Muscle layer of duodenum (tissue), 2 donors: ENCODE data around the gene CDC7.

ENCODE experiments used
- H3K27ac ChIP-seq: one replicate; pipeline ENCODE4 v1.7.0; 2013; ENCODE audit warnings: mild to moderate bottlenecking, low read length
- H3K27me3 ChIP-seq: one replicate; pipeline ENCODE4 v1.7.0; 2013; ENCODE audit warnings: low read depth, mild to moderate bottlenecking, control low read depth, low read length
- H3K36me3 ChIP-seq, 2 donors: one replicate each; pipeline ENCODE4 v1.7.0; 2013; ENCODE audit warnings: low read length in 2 of 2, control low read depth in 1 of 2, mild to moderate bottlenecking in 1 of 2; ENCODE audit not compliant: insufficient read depth in 2 of 2, control insufficient read depth in 1 of 2
- H3K4me1 ChIP-seq, 2 donors: one replicate each; pipeline ENCODE4 v1.7.0; 2013; ENCODE audit warnings: low read length in 2 of 2, mild to moderate bottlenecking in 2 of 2, control low read depth in 1 of 2, moderate library complexity in 1 of 2; ENCODE audit not compliant: insufficient read depth in 2 of 2, control insufficient read depth in 1 of 2
- H3K4me3 ChIP-seq, 2 donors: one replicate each; pipeline ENCODE4 v1.7.0; 2013; ENCODE audit warnings: low read length in 2 of 2, low read depth in 1 of 2, mild to moderate bottlenecking in 1 of 2
- H3K9me3 ChIP-seq, 2 donors: one replicate each; pipeline ENCODE4 v1.7.0; 2013; ENCODE audit warnings: low read length in 2 of 2, control low read depth in 1 of 2, mild to moderate bottlenecking in 1 of 2; ENCODE audit not compliant: control insufficient read depth in 1 of 2
- donor health status: healthy.

The CDC7 gene

DNA sequence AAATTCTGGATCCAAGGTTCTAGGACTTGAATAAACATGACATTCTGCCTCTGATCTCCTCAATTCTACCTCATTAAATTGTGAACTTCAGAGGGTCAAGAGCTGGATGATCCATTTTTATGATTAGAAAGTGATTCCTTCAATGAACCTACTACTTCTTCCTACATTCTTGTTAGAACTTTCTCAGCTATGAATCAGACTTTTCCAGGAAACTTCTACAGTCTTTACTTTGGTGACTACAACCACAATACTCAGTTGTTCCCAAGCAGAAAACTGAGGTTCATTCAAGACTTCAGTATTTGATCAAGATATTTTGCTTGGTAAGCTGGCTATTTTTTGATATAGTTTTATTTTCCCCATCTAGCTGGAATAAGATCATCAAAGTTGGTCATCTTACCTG is 51.4 kb downstream of the CDC7 start:
- Histone ChIP-seq H3K36me3 (no peaks in the 10 kb centered on the region), H3K27ac (peak overlapping the region; percentile 43), H3K27me3 (no peaks in the 10 kb centered on the region), H3K4me3 (no peak overlapping the region), H3K4me1 (peaks cover 0 to 4% of the 10 kb centered on the region in 2 donors), H3K9me3 (no peaks in the 10 kb centered on the region)

DNA sequence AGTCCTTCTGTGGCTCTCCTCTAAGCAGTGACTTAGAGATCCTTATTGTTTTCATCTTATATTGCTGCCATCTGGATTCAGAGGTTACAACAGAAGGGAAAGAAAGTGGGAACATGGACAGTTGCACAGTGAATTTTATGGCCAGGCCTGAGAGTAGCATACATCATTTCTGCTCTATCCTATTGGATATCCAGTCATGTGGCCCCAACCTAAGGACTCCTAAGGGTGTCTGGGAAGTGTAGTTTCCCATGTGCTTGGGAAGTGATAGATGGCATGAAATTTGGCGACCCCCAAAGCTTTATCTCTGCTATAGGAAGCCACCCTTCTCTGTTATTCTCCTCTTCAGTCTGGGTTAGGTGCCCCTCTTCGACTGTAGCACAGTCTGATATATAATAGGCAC is 51.9 kb downstream of the CDC7 start:
- no peak overlapping the region for H3K4me3 ChIP-seq
- H3K27me3 ChIP-seq = no peaks in the 10 kb centered on the region
- peaks cover 0 to 4% of the 10 kb centered on the region in 2 donors for H3K4me1 ChIP-seq
- H3K9me3 ChIP-seq = no peaks in the 10 kb centered on the region
- H3K27ac ChIP-seq = peak overlapping the region; percentile 43
- no peaks in the 10 kb centered on the region for H3K36me3 ChIP-seq

DNA sequence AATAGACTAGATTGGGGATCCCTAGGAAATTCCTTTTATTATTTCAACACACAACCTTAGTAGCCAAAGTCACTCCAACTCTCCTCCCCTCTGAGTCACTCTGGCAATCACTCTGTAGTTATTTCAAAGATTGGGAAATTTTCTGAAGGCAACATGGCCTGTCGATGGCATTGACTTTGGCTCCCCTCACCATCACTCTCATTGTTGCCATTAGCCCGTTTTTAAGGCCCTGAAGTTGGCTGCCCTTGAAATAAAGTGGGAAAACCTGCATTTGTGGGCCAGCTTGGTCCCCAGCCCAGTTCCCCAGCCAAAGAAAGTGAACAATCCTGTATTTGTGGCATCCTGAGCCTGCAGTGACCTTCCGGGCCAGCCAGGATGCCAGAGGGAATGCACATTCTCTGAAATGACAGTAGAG is 52.5 kb downstream of the CDC7 start:
- no peaks in the 10 kb centered on the region for H3K9me3 ChIP-seq
- H3K4me1 ChIP-seq = peaks cover 0 to 4% of the 10 kb centered on the region in 2 donors
- no peak overlapping the region for H3K27ac ChIP-seq
- H3K4me3 ChIP-seq = no peak overlapping the region
- no peaks in the 10 kb centered on the region for H3K36me3 ChIP-seq
- no peaks in the 10 kb centered on the region for H3K27me3 ChIP-seq

DNA sequence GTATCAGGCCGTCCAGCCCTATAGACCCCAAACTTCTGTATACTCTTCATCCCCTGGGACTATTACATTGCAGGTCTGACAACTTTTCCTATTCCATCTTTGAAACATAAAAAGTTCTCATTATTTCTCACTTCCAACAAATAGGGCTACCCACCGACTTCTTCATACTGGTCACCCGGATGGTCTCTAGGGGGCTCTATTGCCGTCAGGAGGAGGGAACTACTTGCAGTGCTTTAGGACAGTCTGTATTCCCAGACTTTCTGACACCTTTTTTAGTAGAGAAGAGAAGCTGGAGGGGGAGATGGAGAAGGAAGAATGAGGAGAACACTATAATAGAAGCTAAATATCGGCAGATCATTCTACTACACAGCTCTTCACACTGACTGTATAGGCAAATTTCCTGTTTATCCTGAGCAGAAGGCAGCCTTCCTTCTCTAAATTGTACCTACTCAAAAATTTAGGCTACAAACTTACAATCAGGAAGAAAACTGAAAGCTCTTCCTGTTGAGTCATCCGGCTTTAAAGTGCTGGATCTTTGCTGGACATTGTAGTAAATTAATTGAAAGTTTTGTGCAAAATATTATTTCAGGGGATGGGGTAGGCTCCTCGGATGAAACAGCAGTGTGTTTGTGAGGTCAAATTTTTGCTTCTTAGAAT is 54.6 kb downstream of the CDC7 start:
- Histone ChIP-seq H3K27me3 (no peaks in the 10 kb centered on the region), H3K9me3 (no peaks in the 10 kb centered on the region), H3K4me1 (peaks cover 0 to 4% of the 10 kb centered on the region in 2 donors), H3K4me3 (no peak overlapping the region), H3K27ac (no peak overlapping the region), H3K36me3 (no peaks in the 10 kb centered on the region)

DNA sequence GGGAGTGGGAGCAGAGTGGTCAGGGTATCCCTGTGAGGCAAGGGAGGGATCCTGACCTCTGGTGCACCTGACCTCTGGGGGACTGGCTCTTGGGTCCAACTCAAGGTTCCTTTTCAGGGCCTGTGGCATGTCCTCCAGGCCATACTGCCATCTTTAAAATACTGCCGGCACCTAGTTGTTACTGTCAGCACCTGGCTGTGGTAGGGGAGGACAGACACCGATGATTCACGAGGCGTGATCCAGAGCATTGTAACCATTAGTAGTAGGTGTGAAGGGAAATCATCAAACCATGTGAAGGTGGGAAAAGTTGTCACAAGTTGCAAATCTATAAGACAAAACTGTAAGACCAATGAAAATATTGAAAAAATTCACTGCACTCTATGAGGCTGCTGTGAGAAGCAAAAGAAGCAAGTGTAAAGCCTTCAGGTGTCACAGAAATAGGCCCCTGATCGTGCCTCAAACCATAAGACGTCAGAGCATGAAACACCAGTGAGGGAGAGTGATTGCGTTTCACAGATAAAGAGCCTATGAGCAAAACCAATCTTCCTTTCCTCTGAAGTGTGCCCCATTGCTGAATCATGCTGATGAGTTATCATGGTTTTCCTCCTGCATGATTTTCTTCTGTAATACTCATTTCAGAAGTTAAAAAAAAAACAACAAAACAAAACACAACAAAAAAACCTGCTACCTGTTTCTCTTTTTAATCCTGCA is 55.3 kb downstream of the CDC7 start:
- Histone ChIP-seq H3K4me1 (peaks cover 0 to 4% of the 10 kb centered on the region in 2 donors), H3K27ac (no peak overlapping the region), H3K4me3 (no peak overlapping the region), H3K27me3 (no peaks in the 10 kb centered on the region), H3K9me3 (no peaks in the 10 kb centered on the region), H3K36me3 (no peaks in the 10 kb centered on the region)

DNA sequence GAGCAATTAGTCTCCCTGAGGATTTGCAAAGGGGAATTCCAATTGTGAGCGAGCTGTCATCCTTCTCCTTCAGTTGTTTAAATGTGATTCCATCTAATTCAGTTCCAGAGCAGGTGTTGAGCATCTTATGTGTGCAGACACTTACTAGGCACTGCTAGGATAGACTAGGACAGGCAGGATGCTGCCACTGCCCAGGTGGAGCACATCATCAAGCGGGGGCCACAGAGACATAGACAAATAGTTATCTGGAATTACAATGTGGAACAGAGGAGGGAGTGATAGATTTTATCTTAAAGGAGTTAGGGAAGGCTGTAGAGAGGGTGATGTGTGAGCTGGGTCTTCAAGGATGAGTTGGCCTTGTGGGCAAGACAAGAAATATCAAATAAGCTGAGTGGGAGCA is 55.9 kb downstream of the CDC7 start:
- peaks cover 0 to 4% of the 10 kb centered on the region in 2 donors for H3K4me1 ChIP-seq
- H3K27ac ChIP-seq = no peak overlapping the region
- H3K9me3 ChIP-seq = no peaks in the 10 kb centered on the region

DNA sequence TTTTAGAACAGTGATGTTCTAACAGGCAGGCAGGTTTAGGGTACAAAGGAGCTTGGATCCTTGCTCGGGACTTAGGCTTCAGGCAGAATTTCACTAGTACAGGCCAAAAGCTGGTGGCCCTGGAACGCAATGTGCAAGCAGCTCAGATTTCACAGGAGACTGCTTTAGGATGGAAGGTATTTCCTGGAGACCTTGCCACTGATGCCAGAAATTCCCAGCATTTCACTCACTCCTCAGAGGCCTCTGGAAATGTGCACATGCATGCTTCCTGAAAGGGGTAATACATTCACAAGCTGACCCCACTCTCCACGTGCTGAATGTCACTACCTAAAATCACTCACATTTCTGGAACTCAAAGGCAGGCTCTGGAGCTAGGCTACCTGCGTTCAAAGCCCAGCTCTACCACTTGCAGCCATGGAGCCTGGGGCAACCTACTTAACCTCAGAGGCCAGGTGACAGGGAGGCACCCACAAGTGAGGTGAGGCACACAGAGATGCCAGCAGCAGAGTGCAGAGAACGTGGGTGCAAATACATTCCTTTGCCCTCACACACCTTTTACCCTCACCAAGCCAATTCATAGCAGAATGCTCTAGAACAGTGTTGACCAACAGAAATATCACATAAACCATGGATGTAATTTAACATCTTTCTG is 56.5 kb downstream of the CDC7 start:
- peaks cover 0 to 4% of the 10 kb centered on the region in 2 donors for H3K4me1 ChIP-seq
- no peaks in the 10 kb centered on the region for H3K36me3 ChIP-seq
- H3K27me3 ChIP-seq = no peaks in the 10 kb centered on the region
- no peak overlapping the region for H3K4me3 ChIP-seq
- no peak overlapping the region for H3K27ac ChIP-seq
- no peaks in the 10 kb centered on the region for H3K9me3 ChIP-seq

More for the DNA sequence above, 55.9 kb downstream of the CDC7 start:
- Histone ChIP-seq H3K36me3 (no peaks in the 10 kb centered on the region), H3K27me3 (no peaks in the 10 kb centered on the region), H3K4me3 (no peak overlapping the region)

DNA sequence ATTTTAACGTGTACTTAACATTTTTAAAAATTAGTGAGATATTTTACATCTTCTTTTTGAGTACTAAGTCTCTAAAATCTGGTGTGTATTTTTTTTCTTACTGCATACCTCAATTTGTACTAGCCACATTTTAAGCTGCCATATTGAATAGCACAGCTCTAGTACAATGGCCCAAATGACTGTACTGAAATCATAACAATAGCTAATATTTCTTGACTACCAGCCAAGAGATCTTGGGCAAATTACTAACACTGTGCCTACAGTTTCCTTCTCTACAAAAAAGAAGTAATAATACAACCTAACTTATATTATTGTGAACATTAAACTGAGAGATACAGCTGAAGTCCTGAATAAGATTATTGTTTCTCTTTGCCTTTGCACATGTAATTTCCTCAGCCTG is 57.2 kb downstream of the CDC7 start:
- Histone ChIP-seq H3K27ac (no peak overlapping the region), H3K36me3 (no peaks in the 10 kb centered on the region), H3K4me1 (peaks cover 0 to 4% of the 10 kb centered on the region in 2 donors), H3K9me3 (no peaks in the 10 kb centered on the region), H3K27me3 (no peaks in the 10 kb centered on the region), H3K4me3 (no peak overlapping the region)

DNA sequence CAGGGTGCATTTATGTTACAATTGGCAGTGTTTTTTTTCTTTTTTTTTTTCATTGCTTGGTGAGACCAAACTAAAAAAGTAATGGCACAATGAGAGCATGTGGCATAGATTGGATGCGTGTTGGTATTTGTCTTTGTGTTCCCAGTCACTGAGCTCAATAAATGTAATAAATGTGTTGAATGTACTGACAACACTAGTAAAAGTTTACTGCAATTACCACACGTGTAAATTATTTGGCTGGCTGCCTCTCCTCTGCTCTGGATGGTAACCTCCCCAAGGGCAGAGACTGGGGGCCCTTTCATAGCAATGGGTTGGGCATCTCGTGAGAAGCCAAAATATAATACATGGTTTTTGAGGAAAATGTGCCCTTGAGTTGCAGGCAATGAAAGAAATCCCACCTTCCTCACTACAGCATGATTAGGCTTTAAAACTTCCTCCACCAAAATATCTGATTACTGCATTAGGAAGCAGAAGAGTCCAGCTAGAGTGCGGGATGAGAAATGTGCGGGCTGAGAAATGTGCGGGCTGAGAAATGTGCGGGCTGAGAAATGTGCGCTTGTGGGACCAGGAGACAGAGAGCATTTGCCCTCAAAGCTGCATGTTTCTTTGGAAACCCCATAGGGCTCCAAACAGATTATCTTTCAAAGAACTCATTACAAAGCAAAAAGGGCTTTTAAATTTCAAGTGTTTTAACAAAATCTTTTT is 58.5 kb downstream of the CDC7 start:
- Histone ChIP-seq H3K4me3 (no peak overlapping the region), H3K27ac (no peak overlapping the region), H3K36me3 (no peaks in the 10 kb centered on the region), H3K4me1 (peaks cover 0 to 4% of the 10 kb centered on the region in 2 donors), H3K9me3 (no peaks in the 10 kb centered on the region), H3K27me3 (no peaks in the 10 kb centered on the region)

DNA sequence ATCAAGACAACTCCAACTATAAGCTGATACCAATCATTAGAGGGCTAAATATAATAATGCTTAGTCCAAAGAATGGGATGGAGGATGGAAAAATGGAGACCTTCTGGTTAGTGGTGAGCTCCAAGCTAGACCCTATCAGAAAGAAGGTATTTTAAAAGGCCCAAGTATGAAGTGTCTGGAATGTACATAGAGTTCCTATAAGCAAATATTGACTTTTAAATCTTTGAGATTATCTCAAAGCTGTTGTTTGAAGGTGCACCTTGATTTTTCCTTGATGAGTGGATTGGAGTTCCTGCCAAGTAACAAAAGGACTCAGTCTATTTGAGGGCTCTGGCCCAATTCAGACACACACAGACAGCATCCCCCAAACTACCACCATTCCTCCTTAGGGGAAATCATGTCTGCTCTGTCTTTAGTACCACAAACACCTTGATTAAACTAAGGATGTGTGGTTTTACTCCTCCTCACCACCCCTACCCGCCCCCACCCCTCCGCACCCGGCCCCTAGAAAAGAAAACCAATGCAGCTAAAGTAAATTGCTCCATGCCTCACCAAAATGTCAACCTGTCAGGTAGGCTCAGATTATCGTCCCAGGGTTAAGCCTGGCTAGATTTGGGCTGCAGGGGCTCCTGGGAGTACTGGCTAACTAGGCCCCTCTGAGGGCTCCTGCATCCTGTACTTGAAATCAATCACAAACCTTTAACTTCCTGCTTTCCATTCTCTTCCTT is 59.4 kb downstream of the CDC7 start:
- Histone ChIP-seq H3K4me1 (peaks cover 0 to 10% of the 10 kb centered on the region in 2 donors), H3K27ac (no peak overlapping the region), H3K36me3 (no peaks in the 10 kb centered on the region), H3K4me3 (no peak overlapping the region), H3K27me3 (no peaks in the 10 kb centered on the region), H3K9me3 (no peaks in the 10 kb centered on the region)
